ENCODE measurements around the gene BAHCC1. TPM values are rescaled to one million over a fixed set of nuclear protein-coding genes. Genes with fewer than 3 reads are reported as not detected.
"Not testable (repeated sequence)": the region's sequence is repeated elsewhere in the genome, so short reads cannot be mapped to it uniquely, and the experiment has no call there.

BAHCC1 gene
- total RNA-seq, 1 donor from 2014 or later = 3.6 TPM

DNA sequence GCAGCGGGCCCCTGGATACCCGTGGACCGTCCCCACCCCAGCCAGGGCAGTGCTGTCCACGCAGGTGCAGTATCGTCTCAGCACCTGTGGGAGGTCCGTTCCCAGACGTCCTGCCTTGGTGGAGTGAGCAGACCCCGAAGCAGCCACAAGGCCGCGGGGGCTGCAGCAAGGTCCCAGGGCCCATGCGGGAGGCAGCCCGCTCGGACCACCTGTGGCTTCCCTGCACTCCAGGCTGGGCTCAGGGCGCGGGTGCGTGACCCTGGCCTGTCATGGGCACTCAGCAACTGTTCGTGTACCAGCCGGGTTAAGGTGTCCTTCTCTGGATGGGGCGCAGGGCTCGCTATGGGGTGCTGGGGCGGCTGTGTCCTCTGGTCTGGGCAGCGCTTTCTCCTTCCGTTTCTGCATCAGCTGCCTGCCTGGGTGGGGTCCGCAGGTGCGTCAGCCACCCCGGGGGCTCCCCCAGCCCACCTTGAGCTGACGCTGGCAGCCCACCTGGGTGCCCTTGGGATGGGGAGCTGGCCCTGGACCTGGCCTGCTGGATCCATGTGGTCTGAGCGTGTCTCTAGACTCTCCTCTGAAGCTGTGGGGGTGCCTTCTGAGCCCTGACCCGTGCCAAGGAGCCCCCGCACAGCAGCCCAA, 18.4 kb downstream of the BAHCC1 start:
- no peak for DNase-seq (ENCODE audit: low spot score)

GRCh38 chr17:81414756-81415516, 19.7 kb downstream of the BAHCC1 start:
- DNase-seq (ENCODE audit: low spot score) = no peak

DNA sequence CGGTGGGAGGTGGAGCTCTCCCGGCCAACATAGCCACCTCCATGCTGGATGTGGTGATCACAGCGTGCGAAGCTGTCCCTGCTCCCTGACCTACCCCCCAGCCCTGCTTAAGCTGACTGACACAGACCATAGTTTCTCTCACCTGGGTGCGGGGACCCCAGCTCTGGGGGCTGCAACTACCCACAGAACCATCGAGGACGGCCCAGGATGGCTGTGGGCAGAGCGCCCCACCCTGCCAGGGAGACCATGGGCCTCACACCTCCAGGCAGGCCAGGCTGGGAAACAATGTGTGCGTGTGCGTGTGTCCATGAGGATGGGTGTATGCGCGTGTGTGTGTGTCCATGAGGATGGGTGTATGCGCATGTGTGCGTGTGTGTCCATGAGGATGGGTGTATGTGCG, 20.4 kb downstream of the BAHCC1 start:
- DNase-seq (ENCODE audit: low spot score) = no peak

DNA sequence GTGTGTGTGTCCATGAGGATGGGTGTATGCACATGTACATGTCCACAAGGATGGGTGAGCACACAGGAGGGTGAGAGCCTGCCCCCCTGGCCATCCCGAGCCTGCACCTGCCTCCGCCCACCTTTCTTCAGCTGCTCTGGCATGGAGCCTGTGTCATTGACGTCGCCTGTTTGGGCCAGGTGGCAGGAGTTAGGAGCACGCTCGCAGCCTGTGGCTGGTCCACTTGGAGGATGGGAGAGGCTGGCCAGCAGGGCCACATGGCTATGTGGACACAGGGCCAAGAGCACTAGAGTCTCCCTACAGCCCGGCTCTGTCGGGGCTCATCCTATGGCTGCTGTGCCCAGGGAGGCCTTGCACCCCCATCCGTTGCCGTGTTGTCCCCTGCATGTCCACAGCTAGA, 21.4 kb downstream of the BAHCC1 start:
- DNase-seq (ENCODE audit: low spot score) = no peak

DNA sequence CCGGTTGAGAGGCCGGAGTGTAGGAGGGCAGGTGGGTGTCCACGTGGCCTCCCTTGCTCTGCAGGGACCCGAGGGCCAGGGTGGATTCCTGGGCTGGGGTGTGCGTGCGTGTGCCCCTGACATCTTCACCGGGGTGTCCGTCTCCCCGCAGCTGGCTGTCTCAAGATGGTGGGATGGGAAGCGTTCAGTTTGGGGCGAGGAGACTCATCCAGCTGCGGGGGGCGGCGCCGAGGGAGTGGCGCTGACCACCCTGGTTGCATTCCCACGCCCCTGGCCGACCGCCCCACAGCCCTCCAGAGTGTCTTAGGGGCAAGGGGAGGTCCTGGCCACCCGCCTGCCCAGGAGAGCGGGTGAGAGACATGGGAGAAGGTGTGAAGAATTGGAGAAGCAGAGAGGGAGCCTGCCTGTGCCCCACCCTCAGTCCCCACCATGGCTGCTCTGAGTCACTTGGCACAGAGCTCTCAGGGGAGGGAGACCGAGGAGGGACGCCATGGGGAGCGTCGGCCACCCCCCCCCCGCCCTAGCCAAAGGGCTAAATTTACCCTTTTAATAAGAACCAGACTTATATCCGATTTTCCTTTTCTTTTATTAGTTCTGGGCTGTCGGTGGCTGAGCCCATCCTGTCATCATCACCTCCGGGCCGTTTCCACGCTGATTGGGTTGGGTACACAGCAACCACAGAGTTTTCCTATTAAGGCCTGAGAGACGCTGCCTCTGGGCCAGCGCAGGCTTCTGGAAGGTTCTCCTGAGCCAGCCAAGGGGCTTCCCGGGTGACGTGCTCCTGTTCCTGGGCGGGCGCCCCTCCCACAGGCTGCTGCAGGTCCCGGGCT, 22.0 kb downstream of the BAHCC1 start:
- DNase-seq (ENCODE audit: low spot score) = peak; percentile 39

- DNase-seq (ENCODE audit: low spot score) = no peak
These were observed 22.8 kb downstream of the BAHCC1 start for GRCh38 chr17:81417879-81418709.

- DNase-seq (ENCODE audit: low spot score) = peak; percentile 30
These were observed 23.6 kb downstream of the BAHCC1 start for GRCh38 chr17:81418710-81419318.

DNA sequence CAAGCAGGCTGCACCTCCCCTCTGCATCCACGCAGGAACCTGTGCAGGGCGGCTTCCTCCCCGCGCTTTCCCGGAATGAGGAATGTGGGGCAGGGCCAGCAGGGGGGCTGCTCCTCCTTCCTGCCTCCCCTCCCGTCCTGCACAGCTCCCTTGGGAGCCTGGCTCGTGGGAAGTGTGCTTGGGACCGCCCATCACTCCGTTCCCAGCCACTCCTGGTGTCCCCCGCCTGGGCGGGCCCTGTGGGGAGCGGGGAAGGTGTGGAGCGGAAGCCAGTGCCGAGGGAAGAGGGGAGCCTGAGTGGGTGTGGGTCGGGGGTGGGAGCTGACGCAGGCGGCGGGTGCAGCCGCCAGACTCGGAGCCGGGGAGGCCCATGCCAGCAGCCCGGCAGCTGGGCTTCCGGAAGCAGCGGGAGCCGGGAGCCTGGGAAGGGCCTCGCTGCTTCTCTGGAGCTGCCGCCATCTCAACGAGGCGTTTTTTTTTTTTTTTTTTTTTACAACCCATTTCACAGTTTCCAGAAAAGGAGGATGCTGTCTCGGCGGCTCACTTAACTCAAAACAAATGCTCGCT, 24.1 kb downstream of the BAHCC1 start:
- peak; percentile 94 for DNase-seq (ENCODE audit: low spot score)

DNA sequence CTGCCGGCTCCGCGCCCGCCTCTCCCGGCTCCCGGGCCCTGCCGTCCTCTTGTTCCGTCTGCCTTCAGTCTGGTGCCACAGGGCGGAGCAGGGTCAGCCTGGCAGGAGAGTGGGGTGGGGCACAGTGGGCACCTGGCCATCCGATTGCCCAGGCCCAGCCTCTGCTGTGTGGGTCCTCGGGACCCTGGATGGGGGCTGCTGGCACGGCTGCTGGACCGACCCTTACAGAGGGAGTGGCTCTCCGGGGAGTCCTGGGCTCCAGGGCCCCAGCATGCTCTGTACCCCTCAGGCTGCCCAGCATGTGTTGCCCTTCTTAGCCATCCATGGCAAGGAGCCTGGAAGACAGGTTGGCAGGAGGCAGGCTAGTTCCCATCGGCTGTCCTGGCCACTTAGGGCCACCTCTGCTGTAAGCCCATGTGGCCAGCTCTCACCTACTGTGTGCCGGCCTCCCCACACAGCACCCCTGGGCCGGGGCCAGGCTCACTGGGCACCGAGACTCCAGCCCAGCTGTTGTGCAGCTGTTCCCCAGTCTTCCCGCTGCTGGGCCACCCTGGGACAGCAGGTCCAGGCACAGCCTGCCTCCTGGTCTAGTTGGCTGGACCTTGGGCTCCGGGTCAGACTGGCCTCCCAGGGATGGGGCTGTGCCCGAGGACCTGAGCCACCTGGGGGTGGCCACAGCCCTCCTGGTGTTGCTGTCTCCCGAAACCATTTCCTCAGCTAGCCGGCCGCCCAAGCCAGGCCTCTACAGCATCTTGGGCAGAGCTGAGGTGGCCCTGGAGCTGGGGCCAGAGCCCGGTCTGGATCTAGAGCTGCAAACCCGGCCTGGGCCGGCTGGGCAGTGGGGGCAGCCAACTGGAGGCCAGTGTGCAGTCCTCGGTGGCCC, 24.9 kb downstream of the BAHCC1 start:
- no peak for DNase-seq (ENCODE audit: low spot score)

DNA sequence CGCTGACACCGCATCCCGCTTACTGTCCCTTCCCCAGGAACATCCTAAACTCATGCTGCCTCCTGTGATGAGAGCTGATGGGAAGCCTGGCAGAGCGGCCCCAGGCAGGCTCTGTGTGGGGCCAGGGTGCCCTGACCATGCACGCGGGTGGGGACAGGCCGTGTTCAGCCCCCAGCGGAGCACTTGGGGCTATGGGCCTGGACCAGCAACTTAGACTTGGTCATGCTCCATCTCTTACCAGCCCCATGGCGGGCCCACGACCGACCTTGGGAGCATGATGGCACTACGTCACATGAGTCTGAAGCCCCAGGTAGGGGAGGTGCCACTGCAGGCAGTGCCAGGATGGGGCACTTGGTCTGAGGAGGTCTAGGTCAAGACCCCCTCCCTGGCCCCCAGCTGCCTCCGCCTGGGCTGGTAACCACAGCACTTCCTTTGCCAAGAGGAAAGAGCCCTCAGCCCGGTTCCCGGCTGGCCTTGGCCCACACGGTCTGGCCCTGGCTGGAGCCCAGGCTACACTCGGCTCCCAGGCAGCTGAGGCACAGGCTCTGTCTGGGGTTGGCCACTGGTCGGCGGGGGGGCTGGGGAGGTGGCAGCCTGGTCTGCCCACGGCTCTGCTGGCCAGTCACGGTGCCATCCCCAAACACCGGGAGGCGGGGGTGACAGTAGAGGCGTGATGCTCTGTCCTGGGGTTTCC, 25.7 kb downstream of the BAHCC1 start:
- DNase-seq (ENCODE audit: low spot score) = no peak

- peak; percentile 92 for DNase-seq (ENCODE audit: low spot score)
These were observed 27.8 kb downstream of the BAHCC1 start for GRCh38 chr17:81422776-81423697.

DNA sequence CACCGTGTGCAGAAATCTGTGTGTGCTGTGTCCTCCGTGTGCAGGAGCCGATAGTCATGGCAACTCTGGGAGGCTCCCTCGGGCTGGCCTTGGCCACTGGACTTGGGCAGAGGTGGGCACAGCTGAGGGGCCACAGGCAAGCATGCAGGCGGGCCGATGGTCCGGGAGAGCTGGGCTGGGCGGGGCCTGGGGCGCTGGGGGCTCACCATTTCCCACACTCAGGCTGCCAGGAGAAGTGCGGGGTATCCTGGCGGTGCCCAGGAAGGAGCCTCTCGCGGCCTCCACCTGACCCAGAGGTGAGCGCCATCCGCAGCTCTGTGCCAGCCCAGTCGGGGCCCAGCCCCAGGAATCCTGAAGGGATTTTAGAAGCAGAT, 28.4 kb downstream of the BAHCC1 start:
- DNase-seq (ENCODE audit: low spot score) = no peak

GRCh38 chr17:81424151-81425017, 29.1 kb downstream of the BAHCC1 start:
- DNase-seq (ENCODE audit: low spot score) = no peak

DNA sequence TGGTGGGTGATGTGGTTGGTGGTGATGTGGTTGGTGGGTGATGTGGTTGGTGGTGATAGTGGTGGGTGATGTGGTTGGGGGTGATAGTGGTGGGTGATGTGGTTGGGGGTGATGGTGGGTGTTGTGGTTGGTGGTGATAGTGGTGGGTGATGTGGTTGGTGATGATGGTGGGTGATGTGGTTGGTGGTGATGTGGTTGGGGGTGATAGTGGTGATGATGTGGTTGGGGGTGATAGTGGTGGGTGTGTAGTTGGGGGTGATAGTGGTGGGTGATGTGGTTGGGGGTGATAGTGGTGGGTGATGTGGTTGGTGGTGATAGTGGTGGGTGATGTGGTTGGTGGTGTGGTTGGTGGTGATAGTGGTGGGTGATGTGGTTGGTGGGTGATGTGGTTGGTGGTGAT, 29.8 kb downstream of the BAHCC1 start:
- not testable (repeated sequence) for DNase-seq (ENCODE audit: low spot score)

- not testable (repeated sequence) for DNase-seq (ENCODE audit: low spot score)
These were observed 30.6 kb downstream of the BAHCC1 start for GRCh38 chr17:81425716-81426392.

DNA sequence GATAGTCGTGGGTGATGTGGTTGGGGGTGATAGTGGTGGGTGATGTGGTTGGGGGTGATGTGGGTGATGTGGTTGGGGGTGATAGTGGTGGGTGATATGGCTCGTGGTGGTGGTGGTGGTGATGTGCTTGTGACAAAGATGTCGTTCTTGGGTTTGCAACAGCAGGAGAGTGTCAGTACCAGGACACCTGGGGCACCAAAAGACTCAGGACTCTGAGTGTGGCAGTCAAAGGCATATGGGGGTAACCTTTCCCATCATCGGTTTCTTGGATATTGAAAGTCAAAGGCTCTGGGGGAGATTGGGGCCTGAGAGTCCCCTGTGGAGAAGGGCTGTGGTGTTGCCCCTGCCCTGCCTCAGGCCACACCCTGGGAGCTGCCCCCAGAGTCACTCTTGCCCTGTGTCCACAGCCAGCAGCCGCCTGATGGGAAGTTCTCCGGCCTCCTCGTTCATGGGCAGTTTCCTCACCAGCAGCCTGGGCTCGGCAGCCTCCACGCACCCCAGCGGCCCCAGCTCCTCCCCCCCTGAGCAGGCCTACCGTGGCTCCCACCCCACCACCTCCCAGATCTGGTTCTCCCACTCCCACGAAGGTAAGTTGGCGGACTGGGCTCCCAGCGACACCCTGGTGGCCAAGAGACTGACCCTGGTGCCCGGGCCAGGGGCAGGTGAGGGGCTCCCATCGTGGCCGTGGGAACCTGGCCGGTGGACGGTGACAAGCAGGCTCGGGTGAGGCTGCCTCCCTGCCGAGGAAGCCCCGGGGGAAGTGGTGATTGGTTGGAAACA, 31.3 kb downstream of the BAHCC1 start:
- no peak for DNase-seq (ENCODE audit: low spot score)
